Fibroblast of the aortic adventitia (primary cell): Measurements from ENCODE around the gene ITPR1. TPM values are rescaled to one million over a fixed set of nuclear protein-coding genes. Genes with fewer than 3 reads are reported as not detected.

Experiments
- DNase-seq: peaks from one replicate; pipeline ENCODE4 v3.0.0-alpha.2; 2010; ENCODE audit warnings: low read depth
- H3K4me3 ChIP-seq: 2 replicates; pipeline ENCODE4 v1.5.1; 2011; ENCODE audit warnings: low read depth, mild to moderate bottlenecking, control low read depth, low read length, moderate library complexity
- total RNA-seq: library from RNA; depleted of rRNA; stranded (reverse); fragments of >200 nt; gene quantifications from 2 replicates; pipeline ENCODE4 v1.2.3, GENCODE V29; 2012; ENCODE audit warnings: low replicate concordance
- TF ChIP-seq, protein P1 (sequence below): IDR thresholded peaks from 2 replicates; pipeline ENCODE4 v1.5.1; 2011; ENCODE audit warnings: mild to moderate bottlenecking, low read length, control low read depth, inconsistent platforms; ENCODE audit not compliant: insufficient read depth

The ITPR1 gene
- total RNA-seq, 1 donor, result 8.9 TPM

DNA sequence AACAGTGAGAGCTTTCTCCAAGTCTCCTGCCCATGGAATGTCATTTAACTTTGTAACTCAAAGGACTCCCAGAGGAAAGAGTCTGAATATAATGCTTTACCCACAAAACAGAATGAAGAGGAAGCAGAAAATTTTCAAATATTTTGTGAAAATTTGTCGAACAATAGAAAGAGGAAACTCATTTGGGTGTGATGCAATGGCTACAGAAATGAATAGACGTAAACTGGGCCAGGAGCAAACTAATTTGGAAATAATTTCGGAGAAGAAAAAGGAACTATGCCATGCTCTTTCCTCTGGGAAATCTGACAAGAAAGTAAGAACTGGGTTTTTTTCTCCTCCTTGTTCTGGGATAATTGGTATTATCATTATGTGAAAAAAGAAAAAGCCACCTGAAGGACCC lies 14.9 kb upstream of the ITPR1 start:
- no peak overlapping the region for H3K4me3 ChIP-seq
- TF ChIP-seq, protein P1, sequence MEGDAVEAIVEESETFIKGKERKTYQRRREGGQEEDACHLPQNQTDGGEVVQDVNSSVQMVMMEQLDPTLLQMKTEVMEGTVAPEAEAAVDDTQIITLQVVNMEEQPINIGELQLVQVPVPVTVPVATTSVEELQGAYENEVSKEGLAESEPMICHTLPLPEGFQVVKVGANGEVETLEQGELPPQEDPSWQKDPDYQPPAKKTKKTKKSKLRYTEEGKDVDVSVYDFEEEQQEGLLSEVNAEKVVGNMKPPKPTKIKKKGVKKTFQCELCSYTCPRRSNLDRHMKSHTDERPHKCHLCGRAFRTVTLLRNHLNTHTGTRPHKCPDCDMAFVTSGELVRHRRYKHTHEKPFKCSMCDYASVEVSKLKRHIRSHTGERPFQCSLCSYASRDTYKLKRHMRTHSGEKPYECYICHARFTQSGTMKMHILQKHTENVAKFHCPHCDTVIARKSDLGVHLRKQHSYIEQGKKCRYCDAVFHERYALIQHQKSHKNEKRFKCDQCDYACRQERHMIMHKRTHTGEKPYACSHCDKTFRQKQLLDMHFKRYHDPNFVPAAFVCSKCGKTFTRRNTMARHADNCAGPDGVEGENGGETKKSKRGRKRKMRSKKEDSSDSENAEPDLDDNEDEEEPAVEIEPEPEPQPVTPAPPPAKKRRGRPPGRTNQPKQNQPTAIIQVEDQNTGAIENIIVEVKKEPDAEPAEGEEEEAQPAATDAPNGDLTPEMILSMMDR, result no peak
- no peak for DNase-seq

DNA sequence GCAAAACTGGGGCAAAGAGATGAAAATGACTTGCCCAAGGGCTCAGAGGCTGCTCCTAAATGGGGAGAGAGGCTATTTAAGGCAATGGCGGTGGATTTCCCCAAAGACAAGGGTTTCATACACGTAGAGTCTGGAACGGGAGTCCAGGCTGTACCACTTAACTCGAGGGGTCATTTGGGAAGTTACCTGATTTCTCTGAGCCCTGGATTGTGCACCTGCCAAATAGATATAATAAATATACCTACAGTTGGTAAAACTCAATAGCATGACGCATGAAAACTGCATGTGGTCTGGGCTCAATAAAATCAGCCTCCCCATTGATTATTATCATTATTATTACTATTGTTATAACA lies 1.3 kb upstream of the ITPR1 start:
- H3K4me3 ChIP-seq, result peak overlapping the region; percentile 83
- TF ChIP-seq, protein P1, result no peak
- no peak for DNase-seq

DNA sequence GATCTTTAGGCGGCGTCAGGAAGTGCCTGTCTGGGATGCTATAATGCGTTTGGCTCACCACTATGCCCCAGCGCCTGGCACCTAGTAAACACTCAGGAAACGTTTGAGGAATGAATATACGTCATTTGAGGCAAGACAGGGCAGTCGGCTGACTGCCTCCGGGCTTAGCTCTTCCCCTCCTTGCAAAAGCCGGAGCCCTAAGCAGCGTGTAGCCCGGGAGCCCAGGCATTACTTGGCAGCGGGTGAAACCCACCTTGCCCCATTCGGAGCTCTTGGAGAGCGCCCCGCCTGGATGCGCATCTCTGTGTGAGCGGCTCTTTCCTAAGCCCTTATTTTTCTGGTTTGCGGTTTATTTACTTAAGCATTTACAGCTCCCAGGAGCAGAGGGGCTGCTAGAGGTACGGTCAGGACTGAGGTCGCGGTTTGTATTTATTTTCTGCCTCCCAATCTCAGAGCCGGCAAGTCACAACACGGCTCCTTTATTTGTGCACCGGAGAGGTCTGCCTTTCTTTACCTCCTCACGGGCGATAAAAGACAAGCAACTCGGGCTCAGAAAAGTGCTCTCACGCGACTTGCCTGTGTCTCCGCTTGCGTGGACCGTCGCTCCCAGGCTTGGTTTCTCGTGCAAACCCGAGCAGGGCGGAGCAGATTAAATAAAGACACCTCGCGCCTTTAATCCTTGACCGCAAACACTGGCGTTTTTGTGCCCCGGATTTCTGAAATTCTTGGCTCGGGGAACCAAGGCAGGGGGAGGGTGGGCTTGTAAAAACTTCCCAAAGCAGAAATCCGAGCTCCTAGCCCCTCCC lies 737 bp upstream of the ITPR1 start:
- TF ChIP-seq, protein P1, result no peak
- peak overlapping the region; percentile 83 for H3K4me3 ChIP-seq
- peak; percentile 70 for DNase-seq

DNA sequence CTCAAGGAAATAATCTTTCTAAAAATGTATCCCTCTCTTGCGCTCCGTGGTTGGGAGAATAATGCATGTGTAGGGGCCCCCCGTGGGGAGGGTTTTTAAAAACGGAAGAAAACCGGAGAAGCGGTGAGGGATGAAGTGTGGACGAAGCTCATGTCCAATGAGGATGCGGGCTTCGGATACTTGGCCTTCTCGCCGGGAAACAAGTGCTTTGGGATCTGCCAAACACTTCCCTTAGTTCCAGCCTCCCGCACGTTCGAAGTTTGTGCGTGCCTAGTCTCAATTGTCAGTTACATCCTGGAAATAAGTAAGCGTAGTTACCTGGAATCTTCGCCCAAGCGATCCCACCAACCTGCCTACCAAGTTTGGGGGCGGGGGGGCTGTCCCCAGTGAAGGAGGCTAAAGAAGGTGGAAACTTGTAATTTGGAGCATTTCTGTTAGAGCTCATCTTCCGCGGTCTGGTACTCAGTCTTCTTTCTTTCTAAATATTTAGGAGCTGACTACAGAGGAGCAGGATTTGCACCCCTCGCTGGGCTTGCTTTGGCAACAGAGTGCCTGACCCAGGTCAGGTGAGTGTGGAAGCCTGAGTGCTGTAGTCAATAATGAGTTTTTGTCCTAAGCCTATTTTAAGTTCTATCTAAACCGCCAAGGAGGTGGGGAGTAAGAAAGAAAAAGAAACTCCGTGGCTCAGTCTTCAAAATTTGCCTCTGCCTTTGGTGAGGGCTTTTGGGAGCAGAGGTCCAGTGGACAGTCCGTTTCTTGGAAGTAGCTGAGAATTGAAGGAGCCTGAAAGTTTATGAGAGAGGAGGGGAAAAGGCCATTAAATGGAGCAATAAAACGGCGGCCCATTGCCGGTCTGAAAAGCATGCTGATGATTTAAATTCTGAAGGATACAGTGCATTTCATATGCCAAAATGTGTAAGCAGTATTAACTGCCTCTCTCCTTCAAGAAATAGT lies 1.1 kb downstream of the ITPR1 start:
- DNase-seq, result peak; percentile 23
- peak overlapping the region; percentile 83 for H3K4me3 ChIP-seq
- TF ChIP-seq, protein P1, result no peak

DNA sequence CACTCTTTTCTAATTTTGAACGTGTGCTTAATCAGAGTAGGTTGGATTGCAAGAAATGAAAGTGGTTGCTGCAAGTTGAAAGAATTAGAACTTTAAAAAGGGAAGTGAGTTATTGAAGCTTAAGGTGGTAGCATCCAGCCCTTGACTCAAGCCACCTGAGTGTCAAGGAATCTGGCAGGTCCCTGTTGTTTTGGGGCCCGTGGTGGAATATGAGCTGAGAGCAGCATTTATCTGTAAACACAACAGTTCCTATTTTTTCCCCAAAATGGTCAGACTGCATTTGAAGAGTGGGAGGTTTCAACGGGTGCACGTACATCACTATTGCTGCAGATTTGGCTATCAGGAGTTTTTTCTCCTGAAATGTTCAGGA lies 1.7 kb downstream of the ITPR1 start:
- TF ChIP-seq, protein P1, result no peak
- no peak for DNase-seq
- no peak overlapping the region for H3K4me3 ChIP-seq

DNA sequence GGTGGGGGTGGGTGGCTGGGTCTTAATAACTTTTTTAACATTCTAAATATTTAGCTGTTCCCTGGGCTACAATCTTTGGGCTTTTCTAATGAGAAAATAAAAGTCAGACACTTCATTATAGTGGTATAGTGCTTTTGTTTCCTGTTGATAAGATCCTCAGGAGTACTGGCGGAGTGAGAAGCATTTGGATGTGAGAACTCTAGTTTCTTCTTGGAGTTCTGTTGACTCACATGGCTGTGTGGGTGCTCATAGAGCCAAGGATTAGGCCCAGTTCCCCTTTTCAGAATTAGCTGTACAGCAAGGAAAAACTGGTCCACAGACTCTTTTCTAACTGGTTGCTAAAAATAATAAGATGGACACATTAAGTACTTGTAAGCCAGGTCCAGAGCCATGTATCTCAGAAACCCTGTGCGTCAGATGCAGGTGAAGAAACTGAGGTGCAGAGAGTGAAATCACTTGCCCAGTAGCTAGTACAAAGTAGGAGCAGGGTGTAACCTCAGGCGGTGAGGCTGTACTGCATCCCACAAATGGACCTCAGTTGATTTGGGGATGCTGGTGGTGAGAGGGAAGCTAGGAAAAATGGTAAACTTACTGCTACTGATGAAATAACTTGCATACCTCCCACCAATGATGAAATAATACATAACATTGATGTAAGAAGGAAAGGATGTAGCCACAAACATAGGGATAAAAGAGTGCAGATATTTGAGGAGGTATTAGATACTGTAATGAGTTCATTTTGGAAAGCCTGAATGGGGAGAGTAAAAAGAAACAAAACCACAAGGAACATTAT lies 2.3 kb downstream of the ITPR1 start:
- TF ChIP-seq, protein P1, result no peak
- no peak for DNase-seq
- no peak overlapping the region for H3K4me3 ChIP-seq
